H1 (cell line): ENCODE data around the gene CDC42EP1. TPM values are rescaled to one million over a fixed set of nuclear protein-coding genes. Genes with fewer than 3 reads are reported as not detected.

Experiments
- CTCF ChIA-PET: fragments of 300-600 bp; sonication (Branson Sonifier 250); formaldehyde crosslinking; loops from one replicate; lab custom pipeline; 2021; ENCODE audit not compliant: partially characterized antibody; lab: Charles Lee
- POLR2A ChIA-PET: fragments of 300-600 bp; sonication (Branson Sonifier 250); formaldehyde crosslinking; loops from one replicate; lab custom pipeline; 2021; ENCODE audit warnings: inconsistent platforms; ENCODE audit not compliant: partially characterized antibody; lab: Charles Lee
- DNase-seq, 2 experiments: peaks; one replicate each; pipeline versions ENCODE4 v3.0.0 to v3.0.0-alpha.2; 2010 to 2022; ENCODE audit warnings: low spot score in 2 of 2, low read depth in 1 of 2, mixed read lengths in 1 of 2
- FAIRE-seq: peaks from 2 replicates; lab custom pipeline; 2011; peaks lifted over from hg19 to GRCh38; lab: Jason Lieb, UNC
- H2AFZ ChIP-seq: 2 replicates; pipeline ENCODE4 v1.8.1; 2012; ENCODE audit warnings: low read length, inconsistent platforms
- H2AK5ac ChIP-seq: 2 replicates; pipeline ENCODE4 v1.6.1; 2013; ENCODE audit warnings: low read depth, low read length
- H2BK120ac ChIP-seq: replicated peaks from 2 replicates; pipeline ENCODE3; 2013; ENCODE audit warnings: low read depth, low read length, inconsistent platforms
- H2BK12ac ChIP-seq: 2 replicates; pipeline ENCODE4 v1.6.1; 2013; ENCODE audit warnings: low read depth, low read length
- H2BK15ac ChIP-seq: 2 replicates; pipeline ENCODE4 v1.6.1; 2013; ENCODE audit warnings: low read length
- H2BK20ac ChIP-seq: 2 replicates; pipeline ENCODE4 v1.6.1; 2013; ENCODE audit warnings: low read length
- H2BK5ac ChIP-seq: 2 replicates; pipeline ENCODE4 v1.6.1; 2013; ENCODE audit warnings: low read depth, low read length
- H3K14ac ChIP-seq: 2 replicates; pipeline ENCODE4 v1.6.1; 2013; ENCODE audit warnings: inconsistent platforms; ENCODE audit not compliant: insufficient read length
- H3K18ac ChIP-seq: 2 replicates; pipeline ENCODE4 v1.6.1; 2013; ENCODE audit warnings: low read length; ENCODE audit errors: extremely low read depth
- H3K23ac ChIP-seq: 2 replicates; pipeline ENCODE4 v1.6.1; 2013; ENCODE audit warnings: inconsistent platforms; ENCODE audit not compliant: insufficient read length
- H3K23me2 ChIP-seq: 2 replicates; pipeline ENCODE4 v1.6.1; 2013; ENCODE audit warnings: low read depth, low read length
- H3K27ac ChIP-seq: 2 replicates; pipeline ENCODE4 v1.6.1; 2011; ENCODE audit warnings: low read depth, low read length, inconsistent platforms
- H3K27me3 ChIP-seq, 4 experiments: replicated peaks in 1 of 4; 1 replicate in 1 of 4; 2 replicates in 3 of 4; pipeline versions ENCODE4 v1.6.1 to v1.8.1; 2011 to 2013; ENCODE audit warnings: low read length in 3 of 4, mild to moderate bottlenecking in 3 of 4, inconsistent platforms in 2 of 4, mixed read lengths in 2 of 4, moderate library complexity in 1 of 4; ENCODE audit not compliant: control insufficient read depth in 3 of 4, insufficient read depth in 3 of 4; ENCODE audit errors: extremely low read depth in 1 of 4
- H3K36me3 ChIP-seq, 4 experiments: 2 replicates each; pipeline versions ENCODE4 v1.6.1 to v1.8.1; 2011 to 2013; ENCODE audit warnings: mild to moderate bottlenecking in 4 of 4, low read length in 3 of 4, moderate library complexity in 2 of 4, control low read depth in 1 of 4, inconsistent platforms in 1 of 4; ENCODE audit not compliant: insufficient read depth in 4 of 4, control insufficient read depth in 2 of 4
- H3K4ac ChIP-seq: replicated peaks from 2 replicates; pipeline ENCODE3; 2013; ENCODE audit warnings: low read length, low read depth, mixed read lengths, inconsistent platforms; ENCODE audit not compliant: insufficient read length
- H3K4me1 ChIP-seq, 4 experiments: replicated peaks in 1 of 4; 1 replicate in 1 of 4; 2 replicates in 3 of 4; pipeline versions ENCODE4 v1.6.1 to v1.8.1; 2011 to 2013; ENCODE audit warnings: low read length in 3 of 4, inconsistent platforms in 2 of 4, mixed read lengths in 1 of 4; ENCODE audit not compliant: insufficient read depth in 4 of 4, control insufficient read depth in 3 of 4
- H3K4me2 ChIP-seq, 2 experiments: 2 replicates each; pipeline versions ENCODE4 v1.6.1 to v1.8.1; 2011 to 2013; ENCODE audit warnings: low read depth in 2 of 2, low read length in 2 of 2, control low read depth in 1 of 2, inconsistent platforms in 1 of 2, mild to moderate bottlenecking in 1 of 2; ENCODE audit not compliant: insufficient read depth in 1 of 2
- H3K4me3 ChIP-seq, 4 experiments: fragments of 200-600, 300-600 bp in 1 of 4; sonication (generic), shearing (Covaris generic), sonication (Bioruptor Twin) in 1 of 4; 2 replicates each; pipeline versions ENCODE4 v1.5.1 to v1.8.1; 2011 to 2016; ENCODE audit warnings: low read length in 4 of 4, low read depth in 3 of 4, control low read depth in 2 of 4, inconsistent platforms in 2 of 4, mild to moderate bottlenecking in 2 of 4, mixed read lengths in 1 of 4, moderate library complexity in 1 of 4; ENCODE audit not compliant: insufficient read depth in 2 of 4; ENCODE audit errors: extremely low read depth in 1 of 4
- H3K56ac ChIP-seq: replicated peaks from 2 replicates; pipeline ENCODE3; 2013; ENCODE audit warnings: low read depth, mild to moderate bottlenecking, mixed read lengths, low read length, inconsistent platforms; ENCODE audit not compliant: insufficient read length
- H3K79me1 ChIP-seq: 2 replicates; pipeline ENCODE4 v1.6.1; 2013; ENCODE audit warnings: low read depth, low read length, control low read depth
- H3K79me2 ChIP-seq, 2 experiments: 2 replicates each; pipeline versions ENCODE4 v1.6.1 to v1.8.1; 2012 to 2013; ENCODE audit warnings: low read length in 2 of 2, mild to moderate bottlenecking in 2 of 2, inconsistent platforms in 1 of 2; ENCODE audit not compliant: insufficient read depth in 2 of 2, control insufficient read depth in 1 of 2
- H3K9ac ChIP-seq, 4 experiments: replicated peaks in 1 of 4; 1 replicate in 1 of 4; 2 replicates in 3 of 4; pipeline versions ENCODE4 v1.6.1 to v1.8.1; 2011 to 2013; ENCODE audit warnings: low read depth in 3 of 4, low read length in 3 of 4, control low read depth in 2 of 4, mild to moderate bottlenecking in 2 of 4, moderate library complexity in 2 of 4, inconsistent platforms in 1 of 4; ENCODE audit errors: extremely low read depth in 1 of 4
- H3K9me3 ChIP-seq, 2 experiments: 2 replicates each; pipeline versions ENCODE4 v1.6.1 to v1.8.1; 2012 to 2013; ENCODE audit warnings: mild to moderate bottlenecking in 2 of 2, moderate library complexity in 2 of 2, control low read depth in 1 of 2, inconsistent platforms in 1 of 2, low read depth in 1 of 2, low read length in 1 of 2, mixed read lengths in 1 of 2; ENCODE audit not compliant: insufficient read depth in 2 of 2
- H4K20me1 ChIP-seq, 2 experiments: replicated peaks in 1 of 2; 2 replicates each; pipeline versions ENCODE3 to v1.8.1; 2011 to 2013; ENCODE audit warnings: inconsistent platforms in 2 of 2, low read length in 2 of 2, mild to moderate bottlenecking in 1 of 2; ENCODE audit not compliant: insufficient read depth in 2 of 2, control insufficient read depth in 1 of 2
- H4K5ac ChIP-seq: 2 replicates; pipeline ENCODE4 v1.6.1; 2013; ENCODE audit warnings: low read length, low read depth, mixed read lengths, inconsistent platforms; ENCODE audit not compliant: insufficient read length
- H4K8ac ChIP-seq: 2 replicates; pipeline ENCODE4 v1.8.0; 2013; ENCODE audit warnings: mild to moderate bottlenecking, moderate library complexity, low read length, inconsistent platforms; ENCODE audit not compliant: insufficient read depth; ENCODE audit errors: extremely low read depth
- H4K91ac ChIP-seq: replicated peaks from 2 replicates; pipeline ENCODE3; 2013; ENCODE audit warnings: low read length, mixed read lengths, inconsistent platforms; ENCODE audit not compliant: insufficient read length
- GABPA ChIP-seq: IDR thresholded peaks from 2 replicates; pipeline ENCODE4 v1.6.1; 2011; ENCODE audit warnings: mild to moderate bottlenecking, low read length, moderate library complexity, borderline replicate concordance; ENCODE audit not compliant: insufficient read depth
- HDAC2 ChIP-seq, 2 experiments: fragments of 300-600 bp in 1 of 2; sonication (generic) in 1 of 2; IDR thresholded peaks; 2 replicates each; pipeline ENCODE4 v1.6.1; 2011 to 2012; ENCODE audit warnings: low read depth in 2 of 2, low read length in 2 of 2, mild to moderate bottlenecking in 2 of 2, moderate library complexity in 2 of 2, borderline replicate concordance in 1 of 2, inconsistent platforms in 1 of 2
- KDM1A ChIP-seq: fragments of 200-600, 300-600 bp; sonication (generic); IDR thresholded peaks from 2 replicates; pipeline ENCODE4 v1.7.1; 2016; ENCODE audit warnings: mild to moderate bottlenecking, low read length, borderline replicate concordance
- WGBS, 2 experiments: shearing (Covaris generic) in 1 of 2; methylation state at CpG; one replicate each; pipeline versions ENCODE4 v1.1.6 to v1.1.7; 2013 to 2015; ENCODE audit warnings: low lambda C conversion rate in 2 of 2, mixed read lengths in 2 of 2, inconsistent platforms in 1 of 2, low coverage in 1 of 2, missing lambda C conversion rate in 1 of 2; ENCODE audit not compliant: insufficient replicate concordance in 2 of 2, insufficient coverage in 1 of 2, insufficient read length in 1 of 2; ENCODE audit errors: extremely low coverage in 1 of 2, missing lambda C conversion rate in 1 of 2; 5-methylcytosine and 5-hydroxymethylcytosine counted together
- polyA plus RNA-seq, 7 experiments: library from polyadenylated mRNA; depleted of rRNA in 3 of 7; stranded (reverse) in 5 of 7; unstranded in 2 of 7; fragments of >200 nt in 5 of 7; fragments of 200-250 nt in 2 of 7; gene quantifications; 1 replicate in 5 of 7; 2 replicates in 1 of 7; 4 replicates in 1 of 7; pipeline versions ENCODE4 v1.2.1 to v1.2.3, GENCODE V29; 2011 to 2013; ENCODE audit warnings: missing spikeins in 2 of 7, mixed read lengths in 2 of 7
- total RNA-seq: library from RNA; stranded (reverse); fragmentation: NEBNext Ultra II Directional; extraction: Animal tissue kit (Norgen Biotek cat#: 25700); gene quantifications from 2 replicates; pipeline ENCODE4 v1.2.1, GENCODE V29; 2021

Gene CDC42EP1
- total and polyA plus RNA-seq, 2 of the 8 experiments (the other 6 are each of a cell fraction or from before 2014, with no cell fraction given), result 8.3 to 11.2 TPM

GRCh38 chr22:37599153-37599552, 38.9 kb downstream of the CDC42EP1 start:
- Histone ChIP-seq H2AFZ (no peak overlapping the region), H3K27me3 (no peaks in the 10 kb centered on the region), H3K27ac (no peak overlapping the region), H3K23me2 (no peaks in the 10 kb centered on the region), H2AK5ac (no peak overlapping the region), H2BK12ac (no peak overlapping the region), H3K4me3 (no peak overlapping the region), H4K5ac (no peak overlapping the region), H3K9ac (no peak overlapping the region), H2BK15ac (no peak overlapping the region), H3K4ac (no peak overlapping the region), H3K23ac (no peak overlapping the region), H3K4me1 (peaks cover 0 to 8% (median 4%) of the 10 kb centered on the region in 4 experiments; a peak in 3 of 7 replicates), H3K9me3 (no peaks in the 10 kb centered on the region), H4K91ac (no peak overlapping the region), H3K4me2 (no peak overlapping the region), H2BK5ac (no peak overlapping the region), H4K8ac (no peak overlapping the region), H2BK20ac (no peak overlapping the region), H2BK120ac (no peak overlapping the region), H3K56ac (no peak overlapping the region), H3K36me3 (no peaks in the 10 kb centered on the region), H3K79me2 (no peaks in the 10 kb centered on the region), H3K14ac (no peak overlapping the region), H3K18ac (no peak overlapping the region), H3K79me1 (no peaks in the 10 kb centered on the region), H4K20me1 (no peaks in the 10 kb centered on the region)
- POLR2A ChIA-PET, result interaction anchor here (0.8 to 1.6 kb wide), 3 partner anchors 10 to 28 kb away, joined by 3 read pairs; no protein-coding TSS in a partner anchor
- 79% methylated on average over 4 of the region's 4 CpGs; no CpG with 5 or more reads in 1 of the 2 experiments for WGBS, 2 experiments
- CTCF ChIA-PET, result interaction anchor here (0.5 to 4.8 kb wide), 10 partner anchors 9 to 401 kb away, joined by 3 to 35 read pairs (median 4); partner anchors contain the start of genes GGA1 and LGALS2
- TF ChIP-seq GABPA (no peak), KDM1A (peak; percentile 85), HDAC2 (IDR thresholded peaks at IDR 0.05; ENCODE audit: borderline replicate concordance in 1 of 2, low read depth in 2 of 2, low read length in 2 of 2) (peak in 1 of 2 experiments; percentile 56; a peak in 1 of 4 replicates)
- no peak for FAIRE-seq
- no peak for DNase-seq
